OCI-M2 (cell line): Measurements from ENCODE around the gene RXRG.

Experiments used
- DNase-seq: peaks from one replicate; lab custom pipeline; 2025; ENCODE audit not compliant: unreplicated experiment; lab: John Stamatoyannopoulos, UW

The RXRG gene

GRCh38 chr1:165371588-165372225 lies 73.2 kb downstream of the RXRG start:
- no peak for DNase-seq

GRCh38 chr1:165369255-165369848 lies 75.6 kb downstream of the RXRG start:
- no peak for DNase-seq

GRCh38 chr1:165367375-165367993 lies 77.4 kb downstream of the RXRG start:
- no peak for DNase-seq

GRCh38 chr1:165365341-165365740 lies 79.6 kb downstream of the RXRG start:
- DNase-seq = no peak

- no peak for DNase-seq
These were observed 80.3 kb downstream of the RXRG start for GRCh38 chr1:165364568-165365133.

GRCh38 chr1:165356876-165357275 lies 88.0 kb downstream of the RXRG start:
- DNase-seq = no peak

- no peak for DNase-seq
These were observed 88.7 kb downstream of the RXRG start, which contains the start of gene LMX1A for GRCh38 chr1:165355977-165356811. LMX1A (minus strand) TSS chr1:165356715; CDS start chr1:165355559, 1,156 bp downstream.

- DNase-seq = no peak
These were observed 89.6 kb downstream of the RXRG start for GRCh38 chr1:165355139-165355976.

- DNase-seq = no peak
These were observed 90.2 kb downstream of the RXRG start for GRCh38 chr1:165354739-165355138.

- DNase-seq = no peak
These were observed 90.9 kb downstream of the RXRG start for GRCh38 chr1:165353731-165354671.

GRCh38 chr1:165352442-165353293 lies 92.3 kb downstream of the RXRG start:
- DNase-seq = no peak

GRCh38 chr1:165351863-165352441 lies 93.0 kb downstream of the RXRG start:
- DNase-seq = no peak
